Hepatocyte (in vitro differentiated cells): ENCODE data around the gene STK39. TPM values are rescaled to one million over a fixed set of nuclear protein-coding genes. Genes with fewer than 3 reads are reported as not detected.

ENCODE experiments used
- DNase-seq: peaks from one replicate; pipeline ENCODE4 v3.0.0-alpha.2; 2016; ENCODE audit warnings: low spot score
- H2AFZ ChIP-seq: fragments of 200-600 bp; sonication (generic); 2 replicates; pipeline ENCODE4 v1.6.0; 2016; ENCODE audit warnings: antibody characterized with exemption, mild to moderate bottlenecking
- H3K27ac ChIP-seq: fragments of 200-600 bp; sonication (generic); 2 replicates; pipeline ENCODE4 v1.5.1; 2016; ENCODE audit warnings: mild to moderate bottlenecking
- H3K27me3 ChIP-seq: fragments of 200-600 bp; sonication (generic); 2 replicates; pipeline ENCODE4 v1.6.1; 2016
- H3K36me3 ChIP-seq: fragments of 200-600 bp; sonication (generic); replicated peaks from 2 replicates; pipeline ENCODE4 v1.5.1; 2016; ENCODE audit warnings: low read depth; ENCODE audit not compliant: insufficient read depth
- H3K4me1 ChIP-seq: fragments of 200-600 bp; sonication (generic); 2 replicates; pipeline ENCODE4 v1.5.1; 2016; ENCODE audit warnings: mild to moderate bottlenecking, moderate library complexity; ENCODE audit not compliant: insufficient read depth
- H3K4me2 ChIP-seq: fragments of 200-600 bp; sonication (generic); 2 replicates; pipeline ENCODE4 v1.6.0; 2016
- H3K4me3 ChIP-seq: fragments of 200-600 bp; sonication (generic); 2 replicates; pipeline ENCODE4 v1.5.1; 2016; ENCODE audit warnings: mild to moderate bottlenecking
- H3K79me2 ChIP-seq: fragments of 200-600 bp; sonication (generic); 2 replicates; pipeline ENCODE4 v1.6.0; 2017; ENCODE audit warnings: mild to moderate bottlenecking
- H3K9me2 ChIP-seq: fragments of 200-600 bp; sonication (generic); replicated peaks from 2 replicates; pipeline ENCODE4 v1.6.0; 2017; ENCODE audit warnings: mild to moderate bottlenecking; ENCODE audit not compliant: insufficient read depth
- H3K9me3 ChIP-seq: fragments of 200-600 bp; sonication (generic); 2 replicates; pipeline ENCODE4 v1.5.1; 2016; ENCODE audit warnings: low read depth, mild to moderate bottlenecking
- H4K20me1 ChIP-seq: fragments of 200-600 bp; sonication (generic); 2 replicates; pipeline ENCODE4 v1.6.0; 2016; ENCODE audit warnings: mild to moderate bottlenecking; ENCODE audit not compliant: insufficient read depth, poor library complexity, severe bottlenecking
- EZH2 ChIP-seq: fragments of 200-600 bp; sonication (generic); IDR thresholded peaks from 2 replicates; pipeline ENCODE4 v1.6.1; 2016; ENCODE audit warnings: antibody characterized with exemption, mild to moderate bottlenecking, borderline replicate concordance
- EZH2phosphoT487 ChIP-seq: fragments of 200-600 bp; sonication (generic); IDR thresholded peaks from one replicate; pipeline ENCODE4 v1.6.1; 2018; ENCODE audit warnings: antibody characterized with exemption, mild to moderate bottlenecking, low read depth, moderate library complexity; ENCODE audit not compliant: unreplicated experiment, severe bottlenecking
- WGBS: methylation state at CpG from one replicate; pipeline ENCODE4 v1.1.6; 2016; ENCODE audit warnings: low lambda C conversion rate; ENCODE audit errors: missing lambda C conversion rate; 5-methylcytosine and 5-hydroxymethylcytosine counted together
- polyA plus RNA-seq: library from polyadenylated mRNA; unstranded; fragments of >200 nt; fragmentation: Nextera tagmentation; extraction: Ambion mirVana; gene quantifications from 2 replicates; pipeline ENCODE4 v1.2.1, GENCODE V29; 2016
- total RNA-seq: library from RNA; depleted of rRNA; stranded (reverse); fragments of >200 nt; gene quantifications from 2 replicates; pipeline ENCODE4 v1.2.3, GENCODE V29; 2014
- TF ChIP-seq, protein P1 (sequence below): fragments of 200-600 bp; sonication (generic); IDR thresholded peaks from 2 replicates; pipeline ENCODE4 v1.5.1; 2016; ENCODE audit warnings: antibody characterized with exemption, mild to moderate bottlenecking; ENCODE audit not compliant: poor library complexity

The STK39 gene
- total and polyA plus RNA-seq, 2 experiments from 2014 or later = 26.9 to 39.4 TPM

DNA sequence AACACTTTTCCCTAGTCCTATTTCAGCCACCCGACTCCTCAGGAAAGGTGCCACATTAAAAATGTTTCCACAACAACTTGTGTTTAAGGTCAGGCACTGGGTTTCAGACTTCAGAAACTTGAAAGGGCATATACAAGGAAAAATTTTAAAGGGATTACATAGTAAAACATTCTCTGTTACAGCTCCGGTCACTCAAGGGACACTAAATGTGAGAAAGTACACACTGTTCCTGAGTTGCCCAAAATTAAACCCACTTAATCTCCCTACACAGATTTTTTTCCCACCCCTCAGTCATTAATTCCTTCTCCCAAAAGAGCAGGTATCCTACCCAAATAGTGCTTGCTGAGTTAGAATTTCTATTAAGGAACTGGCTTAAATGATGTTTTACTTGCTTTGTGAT is 14.2 kb downstream of the STK39 start:
- Histone ChIP-seq H2AFZ (no peak overlapping the region), H3K27ac (no peak overlapping the region), H3K9me2 (no peaks in the 10 kb centered on the region), H4K20me1 (no peaks in the 10 kb centered on the region), H3K9me3 (no peaks in the 10 kb centered on the region), H3K4me3 (no peak overlapping the region), H3K4me1 (peaks cover 3% of the 10 kb centered on the region), H3K4me2 (no peak overlapping the region), H3K36me3 (no peaks in the 10 kb centered on the region), H3K27me3 (no peaks in the 10 kb centered on the region), H3K79me2 (peaks cover 71% of the 10 kb centered on the region)
- WGBS = 87% methylated on average over 2 of the region's 2 CpGs
- TF ChIP-seq EZH2 (no peak), EZH2phosphoT487 (no peak)
- TF ChIP-seq, protein P1, sequence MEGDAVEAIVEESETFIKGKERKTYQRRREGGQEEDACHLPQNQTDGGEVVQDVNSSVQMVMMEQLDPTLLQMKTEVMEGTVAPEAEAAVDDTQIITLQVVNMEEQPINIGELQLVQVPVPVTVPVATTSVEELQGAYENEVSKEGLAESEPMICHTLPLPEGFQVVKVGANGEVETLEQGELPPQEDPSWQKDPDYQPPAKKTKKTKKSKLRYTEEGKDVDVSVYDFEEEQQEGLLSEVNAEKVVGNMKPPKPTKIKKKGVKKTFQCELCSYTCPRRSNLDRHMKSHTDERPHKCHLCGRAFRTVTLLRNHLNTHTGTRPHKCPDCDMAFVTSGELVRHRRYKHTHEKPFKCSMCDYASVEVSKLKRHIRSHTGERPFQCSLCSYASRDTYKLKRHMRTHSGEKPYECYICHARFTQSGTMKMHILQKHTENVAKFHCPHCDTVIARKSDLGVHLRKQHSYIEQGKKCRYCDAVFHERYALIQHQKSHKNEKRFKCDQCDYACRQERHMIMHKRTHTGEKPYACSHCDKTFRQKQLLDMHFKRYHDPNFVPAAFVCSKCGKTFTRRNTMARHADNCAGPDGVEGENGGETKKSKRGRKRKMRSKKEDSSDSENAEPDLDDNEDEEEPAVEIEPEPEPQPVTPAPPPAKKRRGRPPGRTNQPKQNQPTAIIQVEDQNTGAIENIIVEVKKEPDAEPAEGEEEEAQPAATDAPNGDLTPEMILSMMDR = no peak
- DNase-seq = no peak

- Histone ChIP-seq H3K9me3 (no peaks in the 10 kb centered on the region), H4K20me1 (no peaks in the 10 kb centered on the region), H3K36me3 (no peaks in the 10 kb centered on the region), H3K27ac (no peak overlapping the region), H2AFZ (no peak overlapping the region), H3K79me2 (peaks cover 76% of the 10 kb centered on the region), H3K4me1 (no peaks in the 10 kb centered on the region), H3K27me3 (no peaks in the 10 kb centered on the region), H3K4me2 (no peak overlapping the region), H3K4me3 (no peak overlapping the region), H3K9me2 (no peaks in the 10 kb centered on the region)
- TF ChIP-seq EZH2 (no peak), EZH2phosphoT487 (no peak)
- TF ChIP-seq, protein P1 = no peak
- WGBS = 95% methylated on average over 7 of the region's 7 CpGs
- no peak for DNase-seq
Measured at GRCh38 chr2:168231609-168232241, 15.7 kb downstream of the STK39 start.

DNA sequence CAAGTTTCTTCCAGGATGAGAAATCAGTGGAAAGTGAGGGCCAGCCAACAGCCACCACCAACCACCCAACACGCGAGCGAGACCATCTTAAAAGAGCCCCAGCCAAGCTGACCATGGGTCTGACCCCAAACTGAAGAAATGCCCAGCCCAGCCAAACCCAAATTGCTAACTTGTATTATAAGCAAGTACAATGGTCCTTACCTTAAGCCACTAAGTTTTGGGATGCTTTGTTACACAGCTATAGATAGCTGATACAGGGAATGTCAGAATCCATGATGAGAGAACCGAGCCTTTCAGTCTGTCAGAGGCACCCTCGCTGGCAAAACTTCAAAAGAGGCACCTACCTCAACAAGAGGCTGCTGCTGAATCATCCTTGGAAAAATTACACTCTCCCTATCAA is 17.0 kb downstream of the STK39 start:
- H3K27me3 ChIP-seq = no peaks in the 10 kb centered on the region
- no peak overlapping the region for H3K4me2 ChIP-seq

More for the DNA sequence above, 17.0 kb downstream of the STK39 start:
- Histone ChIP-seq H3K4me3 (no peak overlapping the region), H3K27ac (no peak overlapping the region), H2AFZ (no peak overlapping the region), H3K36me3 (no peaks in the 10 kb centered on the region), H3K4me1 (no peaks in the 10 kb centered on the region), H3K9me2 (no peaks in the 10 kb centered on the region), H3K79me2 (peaks cover 88% of the 10 kb centered on the region), H3K9me3 (no peaks in the 10 kb centered on the region), H4K20me1 (peaks cover 3% of the 10 kb centered on the region)
- DNase-seq = no peak
- 99% methylated on average over 5 of the region's 5 CpGs for WGBS
- TF ChIP-seq EZH2 (no peak), EZH2phosphoT487 (no peak)
- TF ChIP-seq, protein P1 = no peak
